HFFc6 (cell line): ENCODE data around the gene NXF2B. TPM values are rescaled to one million over a fixed set of nuclear protein-coding genes. Genes with fewer than 3 reads are reported as not detected.

Source experiments
- DNase-seq: peaks from one replicate; pipeline ENCODE4 v3.0.0-alpha.2; 2018
- H3K27ac Mint-ChIP-seq: 2 replicates; pipeline ENCODE4 v1.8.0; 2020; ENCODE audit warnings: mild to moderate bottlenecking, mixed read lengths
- H3K27me3 Mint-ChIP-seq: 2 replicates; pipeline ENCODE4 v1.8.0; 2021; ENCODE audit warnings: mild to moderate bottlenecking, moderate library complexity, mixed read lengths; ENCODE audit not compliant: insufficient read depth
- H3K36me3 Mint-ChIP-seq: 2 replicates; pipeline ENCODE4 v1.8.0; 2021; ENCODE audit warnings: low read depth, mixed read lengths
- H3K4me1 Mint-ChIP-seq: 2 replicates; pipeline ENCODE4 v1.8.0; 2020; ENCODE audit warnings: low read depth, mixed read lengths
- H3K4me3 Mint-ChIP-seq: 2 replicates; pipeline ENCODE4 v1.8.0; 2020; ENCODE audit warnings: mild to moderate bottlenecking, moderate library complexity, mixed read lengths
- H3K9me3 Mint-ChIP-seq: 2 replicates; pipeline ENCODE4 v1.8.0; 2020; ENCODE audit warnings: mild to moderate bottlenecking, mixed read lengths
- CTCF ChIP-seq: fragments of 200-600 bp; sonication (generic); IDR thresholded peaks from 2 replicates; pipeline ENCODE4 v1.5.0; 2021; ENCODE audit warnings: antibody characterized with exemption, mild to moderate bottlenecking
- total RNA-seq, 6 experiments: library from RNA; stranded (reverse); fragmentation: NEBNext Ultra II Directional; extraction: Animal tissue kit (Norgen Biotek cat#: 25700); gene quantifications; 2 replicates in 1 of 6; 3 replicates in 5 of 6; pipeline ENCODE4 v1.2.3, GENCODE V29; 2021

NXF2B gene
- total RNA-seq, 6 experiments from 2014 or later, result not detected

GRCh38 chrX:102339312-102340298 is 100.2 kb downstream of the NXF2B start:
- no peaks in the 10 kb centered on the region for H3K9me3 Mint-ChIP-seq
- no peak overlapping the region for H3K27ac Mint-ChIP-seq
- H3K27me3 Mint-ChIP-seq, result peaks cover 2% of the 10 kb centered on the region; the same call in 1 of the 2 replicates
- no peaks in the 10 kb centered on the region for H3K36me3 Mint-ChIP-seq
- TF ChIP-seq CTCF, result no peak
- no peak overlapping the region for H3K4me3 Mint-ChIP-seq
- DNase-seq, result no peak
- no peaks in the 10 kb centered on the region for H3K4me1 Mint-ChIP-seq

DNA sequence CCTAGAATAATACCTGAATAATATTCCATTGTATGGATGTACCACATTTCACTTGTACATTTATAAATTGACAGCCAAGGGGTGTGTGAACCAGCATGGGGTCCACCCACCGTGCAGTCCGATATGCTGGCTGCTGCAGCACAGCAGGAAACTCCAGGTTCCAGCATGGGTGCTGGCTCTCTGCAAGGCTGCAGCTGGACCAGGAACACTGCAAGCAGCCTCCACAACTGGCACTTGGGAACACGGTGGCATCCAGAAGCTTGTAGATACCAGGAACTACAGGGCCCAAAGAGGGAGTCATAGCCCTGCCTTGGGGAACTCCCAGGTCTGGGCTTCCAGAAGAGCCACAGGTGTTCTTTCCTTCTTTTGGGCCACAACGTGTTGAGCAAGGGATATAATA is 101.6 kb downstream of the NXF2B start:
- Mint-ChIP-seq H3K36me3 (no peaks in the 10 kb centered on the region), H3K9me3 (no peaks in the 10 kb centered on the region), H3K4me1 (no peaks in the 10 kb centered on the region), H3K4me3 (no peak overlapping the region), H3K27ac (no peak overlapping the region), H3K27me3 (peaks cover 2% of the 10 kb centered on the region; the same call in 1 of the 2 replicates)
- no peak for TF ChIP-seq CTCF
- no peak for DNase-seq

Other genes starting within 250 kb of the NXF2B start
- gene TCP11X1, start 224.7 kb downstream of the NXF2B start, total RNA-seq, result not detected
- not detected for gene NXF2, start 192.8 kb downstream of the NXF2B start, total RNA-seq
- gene TCP11X2, start 31.8 kb upstream of the NXF2B start, total RNA-seq, result not detected
- gene TMSB15A, start 76.7 kb upstream of the NXF2B start, total RNA-seq, result 1 to 10 TPM; 1.4 to 3.2 (median 2.7) TPM
- gene ARMCX5, start 159.5 kb upstream of the NXF2B start, total RNA-seq, result 1 to 10 TPM; 8.2 to 9.7 (median 8.4) TPM
- 1 to 10 TPM in 1 of 6 experiments, under 1 TPM in 5; 0.76 to 1.1 (median 0.95) TPM for gene GPRASP1, start 211.5 kb upstream of the NXF2B start, total RNA-seq